K562 (cell line): ENCODE results near the gene FGF1. TPM values are rescaled to one million over a fixed set of nuclear protein-coding genes. Genes with fewer than 3 reads are reported as not detected.

Experiments used
- ATAC-seq: fragments of 200-7000 bp; cut with Tn5 transposase; 3 replicates; pipeline ENCODE4 v1.9.1; 2020; ENCODE audit warnings: moderate library complexity
- BruUV-seq: library from RNA; stranded (reverse); fragments of 400-500 nt; replicated peaks from 2 replicates; lab custom pipeline; 2021; lab: Mats Ljungman, UMichigan
- CTCF ChIA-PET: fragments of 300-600 bp; formaldehyde crosslinking; extraction: SDS; loops from one replicate; lab custom pipeline; 2021; ENCODE audit warnings: low intra/inter-chr PET ratio; lab: Yijun Ruan, JAX
- POLR2A ChIA-PET: fragments of 300-600, 350-650 bp; sonication (Branson Sonifier 250); formaldehyde crosslinking; extraction: SDS; loops from one replicate; lab custom pipeline; 2021; ENCODE audit warnings: antibody characterized with exemption, inconsistent platforms; lab: Yijun Ruan, JAX
- DNase-seq, 4 experiments: peaks; one replicate each; pipeline versions ENCODE4 v3.0.0 to v3.0.0-alpha.2; 2011 to 2018; ENCODE audit warnings: low spot score in 3 of 4, mixed read lengths in 3 of 4; ENCODE audit errors: extremely low read depth in 1 of 4
- FAIRE-seq: peaks from 2 replicates; lab custom pipeline; 2011; peaks lifted over from hg19 to GRCh38; lab: Jason Lieb, UNC
- H2AFZ ChIP-seq: 2 replicates; pipeline ENCODE4 v1.6.0; 2011; ENCODE audit warnings: low read depth, low read length, control low read depth, inconsistent platforms
- H3K27ac ChIP-seq: fragments of 200-600 bp; 3 replicates; pipeline ENCODE4 v1.8.0; 2011; ENCODE audit warnings: low read depth, mild to moderate bottlenecking, control low read depth, inconsistent platforms, low read length, moderate library complexity, mixed read lengths; ENCODE audit errors: extremely low read depth
- H3K27me3 ChIP-seq, 2 experiments: fragments of 300-600 bp in 1 of 2; 2 replicates in 1 of 2; 3 replicates in 1 of 2; pipeline versions ENCODE4 v1.6.0 to v1.8.0; 2011; ENCODE audit warnings: inconsistent platforms in 2 of 2, low read length in 2 of 2, mild to moderate bottlenecking in 1 of 2, mixed read lengths in 1 of 2, moderate library complexity in 1 of 2; ENCODE audit not compliant: control insufficient read depth in 2 of 2, insufficient read depth in 2 of 2
- H3K36me3 ChIP-seq: fragments of 300-600 bp; 3 replicates; pipeline ENCODE4 v1.8.0; 2011; ENCODE audit warnings: mild to moderate bottlenecking, low read length, inconsistent platforms; ENCODE audit not compliant: control insufficient read depth, insufficient read depth
- H3K4me1 ChIP-seq, 2 experiments: fragments of 200-600 bp in 1 of 2; replicated peaks in 1 of 2; 2 replicates in 1 of 2; 3 replicates in 1 of 2; pipeline versions ENCODE4 v1.5.1 to v1.8.0; 2011; ENCODE audit warnings: inconsistent platforms in 2 of 2, low read length in 2 of 2, mild to moderate bottlenecking in 1 of 2, mixed read lengths in 1 of 2, moderate library complexity in 1 of 2; ENCODE audit not compliant: control insufficient read depth in 2 of 2, insufficient read depth in 2 of 2
- H3K4me2 ChIP-seq: 2 replicates; pipeline ENCODE4 v1.6.1; 2011; ENCODE audit warnings: low read length, control low read depth, inconsistent platforms, mixed read lengths; ENCODE audit not compliant: insufficient read depth
- H3K4me3 ChIP-seq: fragments of 200-600 bp; sonication (generic), shearing (Covaris generic); 2 replicates; pipeline ENCODE4 v1.5.1; 2016; ENCODE audit warnings: control low read depth, inconsistent platforms
- H3K79me2 ChIP-seq: fragments of 200-600 bp; 3 replicates; pipeline ENCODE4 v1.8.0; 2011; ENCODE audit warnings: low read length, inconsistent platforms; ENCODE audit not compliant: control insufficient read depth, insufficient read depth
- H3K9ac ChIP-seq, 2 experiments: 2 replicates each; pipeline versions ENCODE4 v1.6.0 to v1.6.1; 2011; ENCODE audit warnings: low read depth in 2 of 2, low read length in 2 of 2, control low read depth in 1 of 2, inconsistent platforms in 1 of 2, mild to moderate bottlenecking in 1 of 2, mixed read lengths in 1 of 2; ENCODE audit not compliant: insufficient read depth in 1 of 2
- H3K9me1 ChIP-seq: one replicate; pipeline ENCODE4 v1.6.0; 2011; ENCODE audit warnings: inconsistent platforms, mild to moderate bottlenecking, low read length, moderate library complexity; ENCODE audit not compliant: control insufficient read depth, insufficient read depth
- H3K9me3 ChIP-seq: replicated peaks from 2 replicates; pipeline ENCODE4 v1.5.1; 2011; ENCODE audit warnings: low read depth, low read length, inconsistent platforms; ENCODE audit not compliant: control insufficient read depth, insufficient read depth
- H4K20me1 ChIP-seq: replicated peaks from 2 replicates; pipeline ENCODE4 v1.6.1; 2011; ENCODE audit warnings: low read length, inconsistent platforms, mixed read lengths; ENCODE audit not compliant: control insufficient read depth, insufficient read depth
- NFATC3 ChIP-seq: fragments of 450-650 bp; IDR thresholded peaks from 2 replicates; pipeline ENCODE4 v1.6.1; 2017; ENCODE audit warnings: mild to moderate bottlenecking
- PHTF2 ChIP-seq: fragments of 250-450 bp; sonication (Bioruptor Pico); IDR thresholded peaks from 2 replicates; pipeline ENCODE4 v1.5.0; 2021; ENCODE audit warnings: mild to moderate bottlenecking
- PRMT5 ChIP-seq: sonication (generic); formaldehyde crosslinking; IDR thresholded peaks from 2 replicates; pipeline ENCODE4 v1.5.0; 2020; ENCODE audit warnings: missing genetic modification reagents
- SPI1 ChIP-seq: IDR thresholded peaks from 2 replicates; pipeline ENCODE4 v1.6.1; 2011; ENCODE audit warnings: low read depth, low read length, control low read depth, borderline replicate concordance
- WGBS: fragments of 100-300 bp; shearing (Covaris generic); methylation state at CpG from one replicate; pipeline ENCODE4 v1.1.6; 2016; ENCODE audit warnings: low coverage, mixed read lengths; ENCODE audit not compliant: insufficient coverage; ENCODE audit errors: missing lambda C conversion rate; 5-methylcytosine and 5-hydroxymethylcytosine counted together
- in situ Hi-C: fragments of 300-500 bp; cut with MboI; formaldehyde crosslinking; loops from 4 replicates; pipeline ENCODE4 v1.15.0; 2018; ENCODE audit warnings: inconsistent platforms, mixed read lengths
- intact Hi-C: fragments of 100-400 bp; cut with micrococcal nuclease; formaldehyde crosslinking; loops from 2 replicates; pipeline ENCODE4 v1.14.2; 2022
- polyA plus RNA-seq, 8 experiments: library from polyadenylated mRNA; depleted of rRNA in 4 of 8; stranded (reverse) in 5 of 8; unstranded in 3 of 8; fragments of >200 nt; fragmentation: Nextera tagmentation in 2 of 8; fragmentation: Illumina TruSeq in 1 of 8; extraction: Ambion mirVana in 2 of 8; extraction: Trizol in 1 of 8; gene quantifications; 2 replicates each; pipeline versions ENCODE4 v1.2.1 to v1.2.3, GENCODE V29; 2011 to 2014; ENCODE audit warnings: inconsistent platforms in 1 of 8, missing spikeins in 1 of 8
- total RNA-seq, 7 experiments: library from RNA; depleted of rRNA in 6 of 7; stranded (reverse); fragments of >200 nt in 6 of 7; fragmentation: Illumina TruSeq in 2 of 7; extraction: Trizol in 2 of 7; gene quantifications; 2 replicates each; pipeline versions ENCODE4 v1.2.1 to v1.2.3, GENCODE V29; 2011 to 2021; ENCODE audit warnings: low replicate concordance in 1 of 7
- TF ChIP-seq, protein P1 (sequence below): sonication (generic); formaldehyde crosslinking; IDR thresholded peaks from 2 replicates; pipeline ENCODE4 v1.8.1; 2023; ENCODE audit warnings: missing genetic modification reagents, mild to moderate bottlenecking, borderline replicate concordance
- TF ChIP-seq, protein P2 (sequence below): fragments of 250-450 bp; sonication (Bioruptor Pico); IDR thresholded peaks from 2 replicates; pipeline ENCODE4 v1.5.0; 2021; ENCODE audit warnings: mild to moderate bottlenecking, borderline replicate concordance
- TF ChIP-seq, protein P3 (sequence below): fragments of 450-650 bp; formaldehyde crosslinking; IDR thresholded peaks from 2 replicates; pipeline ENCODE4 v1.4.0; 2022; ENCODE audit warnings: missing genetic modification characterization

FGF1 gene
- total and polyA plus RNA-seq, 9 of the 15 experiments (the other 6 are each of a cell fraction or from before 2014, with no cell fraction given): not detected

DNA sequence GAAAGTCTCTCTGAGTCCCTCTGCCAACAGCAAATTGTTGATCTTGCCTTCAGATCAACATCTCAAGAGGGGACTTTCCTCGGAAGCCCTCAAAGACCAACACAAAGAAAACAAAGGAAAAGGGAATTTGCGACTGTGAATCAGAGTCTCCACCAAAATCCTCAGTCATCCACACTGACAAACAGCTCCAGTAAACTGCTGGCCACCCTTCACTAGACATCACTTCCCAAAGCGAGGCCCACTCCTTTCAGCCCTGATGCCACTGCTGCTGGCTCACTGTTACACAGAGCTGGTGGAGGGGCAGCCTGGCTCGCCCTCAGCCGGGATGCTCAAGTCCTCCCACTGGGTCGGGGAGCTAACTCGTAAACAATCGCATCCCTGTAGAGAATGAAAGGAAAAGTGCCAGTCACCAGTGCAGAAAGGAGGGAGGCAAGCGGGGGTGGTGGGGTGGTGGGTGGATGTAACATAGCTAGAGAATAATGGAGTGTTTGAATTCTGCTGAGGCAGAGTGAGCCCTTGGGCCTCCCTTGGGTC is 1.3 kb downstream of the FGF1 start:
- H3K4me2 ChIP-seq: no peak overlapping the region
- CTCF ChIA-PET: no interaction called here
- intact Hi-C loops (no loop called here), in situ Hi-C loops (no loop called here)
- H3K27ac ChIP-seq: no peak overlapping the region
- TF ChIP-seq, protein P1, sequence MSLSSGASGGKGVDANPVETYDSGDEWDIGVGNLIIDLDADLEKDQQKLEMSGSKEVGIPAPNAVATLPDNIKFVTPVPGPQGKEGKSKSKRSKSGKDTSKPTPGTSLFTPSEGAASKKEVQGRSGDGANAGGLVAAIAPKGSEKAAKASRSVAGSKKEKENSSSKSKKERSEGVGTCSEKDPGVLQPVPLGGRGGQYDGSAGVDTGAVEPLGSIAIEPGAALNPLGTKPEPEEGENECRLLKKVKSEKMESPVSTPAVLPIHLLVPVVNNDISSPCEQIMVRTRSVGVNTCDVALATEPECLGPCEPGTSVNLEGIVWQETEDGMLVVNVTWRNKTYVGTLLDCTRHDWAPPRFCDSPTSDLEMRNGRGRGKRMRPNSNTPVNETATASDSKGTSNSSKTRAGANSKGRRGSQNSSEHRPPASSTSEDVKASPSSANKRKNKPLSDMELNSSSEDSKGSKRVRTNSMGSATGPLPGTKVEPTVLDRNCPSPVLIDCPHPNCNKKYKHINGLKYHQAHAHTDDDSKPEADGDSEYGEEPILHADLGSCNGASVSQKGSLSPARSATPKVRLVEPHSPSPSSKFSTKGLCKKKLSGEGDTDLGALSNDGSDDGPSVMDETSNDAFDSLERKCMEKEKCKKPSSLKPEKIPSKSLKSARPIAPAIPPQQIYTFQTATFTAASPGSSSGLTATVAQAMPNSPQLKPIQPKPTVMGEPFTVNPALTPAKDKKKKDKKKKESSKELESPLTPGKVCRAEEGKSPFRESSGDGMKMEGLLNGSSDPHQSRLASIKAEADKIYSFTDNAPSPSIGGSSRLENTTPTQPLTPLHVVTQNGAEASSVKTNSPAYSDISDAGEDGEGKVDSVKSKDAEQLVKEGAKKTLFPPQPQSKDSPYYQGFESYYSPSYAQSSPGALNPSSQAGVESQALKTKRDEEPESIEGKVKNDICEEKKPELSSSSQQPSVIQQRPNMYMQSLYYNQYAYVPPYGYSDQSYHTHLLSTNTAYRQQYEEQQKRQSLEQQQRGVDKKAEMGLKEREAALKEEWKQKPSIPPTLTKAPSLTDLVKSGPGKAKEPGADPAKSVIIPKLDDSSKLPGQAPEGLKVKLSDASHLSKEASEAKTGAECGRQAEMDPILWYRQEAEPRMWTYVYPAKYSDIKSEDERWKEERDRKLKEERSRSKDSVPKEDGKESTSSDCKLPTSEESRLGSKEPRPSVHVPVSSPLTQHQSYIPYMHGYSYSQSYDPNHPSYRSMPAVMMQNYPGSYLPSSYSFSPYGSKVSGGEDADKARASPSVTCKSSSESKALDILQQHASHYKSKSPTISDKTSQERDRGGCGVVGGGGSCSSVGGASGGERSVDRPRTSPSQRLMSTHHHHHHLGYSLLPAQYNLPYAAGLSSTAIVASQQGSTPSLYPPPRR (CRISPR knock-in tag): no peak
- TF ChIP-seq NFATC3: no peak
- TF ChIP-seq SPI1: no peak
- no peak for TF ChIP-seq PRMT5 (CRISPR knock-in tag)
- TF ChIP-seq, protein P2, sequence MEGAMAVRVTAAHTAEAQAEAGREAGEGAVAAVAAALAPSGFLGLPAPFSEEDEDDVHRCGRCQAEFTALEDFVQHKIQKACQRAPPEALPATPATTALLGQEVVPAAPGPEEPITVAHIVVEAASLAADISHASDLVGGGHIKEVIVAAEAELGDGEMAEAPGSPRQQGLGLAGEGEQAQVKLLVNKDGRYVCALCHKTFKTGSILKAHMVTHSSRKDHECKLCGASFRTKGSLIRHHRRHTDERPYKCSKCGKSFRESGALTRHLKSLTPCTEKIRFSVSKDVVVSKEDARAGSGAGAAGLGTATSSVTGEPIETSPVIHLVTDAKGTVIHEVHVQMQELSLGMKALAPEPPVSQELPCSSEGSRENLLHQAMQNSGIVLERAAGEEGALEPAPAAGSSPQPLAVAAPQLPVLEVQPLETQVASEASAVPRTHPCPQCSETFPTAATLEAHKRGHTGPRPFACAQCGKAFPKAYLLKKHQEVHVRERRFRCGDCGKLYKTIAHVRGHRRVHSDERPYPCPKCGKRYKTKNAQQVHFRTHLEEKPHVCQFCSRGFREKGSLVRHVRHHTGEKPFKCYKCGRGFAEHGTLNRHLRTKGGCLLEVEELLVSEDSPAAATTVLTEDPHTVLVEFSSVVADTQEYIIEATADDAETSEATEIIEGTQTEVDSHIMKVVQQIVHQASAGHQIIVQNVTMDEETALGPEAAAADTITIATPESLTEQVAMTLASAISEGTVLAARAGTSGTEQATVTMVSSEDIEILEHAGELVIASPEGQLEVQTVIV (CRISPR knock-in tag): no peak
- TF ChIP-seq PHTF2 (CRISPR knock-in tag): no peak
- TF ChIP-seq, protein P3, sequence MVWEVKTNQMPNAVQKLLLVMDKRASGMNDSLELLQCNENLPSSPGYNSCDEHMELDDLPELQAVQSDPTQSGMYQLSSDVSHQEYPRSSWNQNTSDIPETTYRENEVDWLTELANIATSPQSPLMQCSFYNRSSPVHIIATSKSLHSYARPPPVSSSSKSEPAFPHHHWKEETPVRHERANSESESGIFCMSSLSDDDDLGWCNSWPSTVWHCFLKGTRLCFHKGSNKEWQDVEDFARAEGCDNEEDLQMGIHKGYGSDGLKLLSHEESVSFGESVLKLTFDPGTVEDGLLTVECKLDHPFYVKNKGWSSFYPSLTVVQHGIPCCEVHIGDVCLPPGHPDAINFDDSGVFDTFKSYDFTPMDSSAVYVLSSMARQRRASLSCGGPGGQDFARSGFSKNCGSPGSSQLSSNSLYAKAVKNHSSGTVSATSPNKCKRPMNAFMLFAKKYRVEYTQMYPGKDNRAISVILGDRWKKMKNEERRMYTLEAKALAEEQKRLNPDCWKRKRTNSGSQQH: no peak
- H2AFZ ChIP-seq: no peak overlapping the region
- DNase-seq (no peak), FAIRE-seq (no peak), ATAC-seq (no peak)
- H3K36me3 ChIP-seq: no peaks in the 10 kb centered on the region
- WGBS: 0% methylated on average over 9 of the region's 9 CpGs
- H3K27me3 ChIP-seq: peaks cover 21 to 37% of the 10 kb centered on the region in 2 experiments; a peak in 3 of 5 replicates
- H4K20me1 ChIP-seq: no peaks in the 10 kb centered on the region
- POLR2A ChIA-PET: interaction anchor here (0.9 kb wide), 1 partner anchor 973 kb away, joined by 3 read pairs; no protein-coding TSS in a partner anchor
- BruUV-seq: no TSS peak
- no peaks in the 10 kb centered on the region for H3K9me3 ChIP-seq
- no peak overlapping the region for H3K9ac ChIP-seq
- H3K79me2 ChIP-seq: no peaks in the 10 kb centered on the region
- H3K9me1 ChIP-seq: no peaks in the 10 kb centered on the region
- H3K4me1 ChIP-seq: no peaks in the 10 kb centered on the region
- no peak overlapping the region for H3K4me3 ChIP-seq
